ENCODE measurements around the gene SETD2. TPM values are rescaled to one million over a fixed set of nuclear protein-coding genes. Genes with fewer than 3 reads are reported as not detected.
"Not testable (repeated sequence)": the region's sequence is repeated elsewhere in the genome, so short reads cannot be mapped to it uniquely, and the experiment has no call there.

SETD2 gene
- total and polyA plus RNA-seq, 2 experiments from 2014 or later = 16.7 to 45.2 TPM

GRCh38 chr3:47026432-47026831 is 137.5 kb downstream of the SETD2 start:
- not testable (repeated sequence) for H3K27me3 ChIP-seq (ENCODE audit: insufficient read depth); H2AFZ ChIP-seq; H3K4me2 ChIP-seq; H3K9me2 ChIP-seq (ENCODE audit: insufficient read depth); H3K36me3 ChIP-seq (ENCODE audit: insufficient read depth); H3K4me1 Mint-ChIP-seq; H3K9me3 Mint-ChIP-seq; ATAC-seq; H3K36me3 Mint-ChIP-seq (ENCODE audit: low read depth); H3K4me1 ChIP-seq (ENCODE audit: insufficient read depth); DNase-seq (ENCODE audit: low spot score); H3K27ac ChIP-seq (ENCODE audit: low read depth); H3K4me3 Mint-ChIP-seq; H3K4me3 ChIP-seq; H3K27ac Mint-ChIP-seq; H3F3A ChIP-seq (replicated peaks; ENCODE audit: low read depth); H3K27me3 Mint-ChIP-seq (ENCODE audit: insufficient read depth, low read depth, poor library complexity)
- H4K20me1 ChIP-seq (replicated peaks; ENCODE audit: insufficient read depth) = peaks cover 17% of the 10 kb centered on the region; the same call in 1 of the 2 replicates
- H3K79me2 ChIP-seq (replicated peaks; ENCODE audit: insufficient read depth) = peaks cover 24% of the 10 kb centered on the region; the same call in 1 of the 2 replicates

DNA sequence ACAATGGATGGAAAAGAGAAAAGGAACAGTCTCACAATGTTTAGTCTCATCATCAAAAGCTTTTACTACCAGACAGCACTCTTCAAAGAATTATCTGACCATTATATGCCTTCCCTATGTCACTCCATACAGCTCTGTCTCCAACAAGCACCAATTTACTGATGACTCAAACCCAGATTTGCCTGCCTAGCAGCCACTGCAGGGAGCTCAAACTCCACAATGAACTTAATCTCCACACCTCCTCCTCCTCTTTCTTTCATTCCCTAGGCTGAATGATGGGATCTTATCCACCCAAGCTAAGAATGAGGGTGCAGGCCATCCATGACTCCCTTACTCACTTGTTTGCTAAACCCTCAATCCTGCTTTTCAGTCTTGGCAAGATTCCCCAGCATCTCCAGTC is 139.0 kb downstream of the SETD2 start:
- Histone ChIP-seq H3K9me2 (ENCODE audit: insufficient read depth) (no peaks in the 10 kb centered on the region), H2AFZ (no peak overlapping the region), H3K4me3 (no peak overlapping the region), H3K4me1 (ENCODE audit: insufficient read depth) (peaks cover 4% of the 10 kb centered on the region; the same call in 1 of the 2 replicates), H4K20me1 (replicated peaks; ENCODE audit: insufficient read depth) (peaks cover 17% of the 10 kb centered on the region; the same call in 1 of the 2 replicates), H3K27ac (ENCODE audit: low read depth) (peak overlapping the region; percentile 4; the same call in 1 of the 2 replicates), H3K27me3 (ENCODE audit: insufficient read depth) (no peaks in the 10 kb centered on the region), H3F3A (replicated peaks; ENCODE audit: low read depth) (no peaks in the 10 kb centered on the region), H3K4me2 (no peak overlapping the region), H3K36me3 (ENCODE audit: insufficient read depth) (no peaks in the 10 kb centered on the region), H3K79me2 (replicated peaks; ENCODE audit: insufficient read depth) (peaks cover 26% of the 10 kb centered on the region; the same call in 1 of the 2 replicates)
- Mint-ChIP-seq H3K27me3 (ENCODE audit: insufficient read depth, low read depth, poor library complexity) (no peaks in the 10 kb centered on the region), H3K4me3 (no peak overlapping the region), H3K9me3 (no peaks in the 10 kb centered on the region), H3K4me1 (peaks cover 7% of the 10 kb centered on the region; the same call in 2 of the 3 replicates), H3K27ac (no peak overlapping the region), H3K36me3 (ENCODE audit: low read depth) (peaks cover 8% of the 10 kb centered on the region; the same call in 2 of the 3 replicates)
- DNase-seq (ENCODE audit: low spot score) (no peak), ATAC-seq (peak; percentile 85)
- TF ChIP-seq CREB1 (CRISPR knock-in tag; IDR thresholded peaks at IDR 0.05; ENCODE audit: low read depth) (no peak), STAT1 (IDR thresholded peaks at IDR 0.05; ENCODE audit: unreplicated experiment) (no peak)
- TF ChIP-seq, protein P1, sequence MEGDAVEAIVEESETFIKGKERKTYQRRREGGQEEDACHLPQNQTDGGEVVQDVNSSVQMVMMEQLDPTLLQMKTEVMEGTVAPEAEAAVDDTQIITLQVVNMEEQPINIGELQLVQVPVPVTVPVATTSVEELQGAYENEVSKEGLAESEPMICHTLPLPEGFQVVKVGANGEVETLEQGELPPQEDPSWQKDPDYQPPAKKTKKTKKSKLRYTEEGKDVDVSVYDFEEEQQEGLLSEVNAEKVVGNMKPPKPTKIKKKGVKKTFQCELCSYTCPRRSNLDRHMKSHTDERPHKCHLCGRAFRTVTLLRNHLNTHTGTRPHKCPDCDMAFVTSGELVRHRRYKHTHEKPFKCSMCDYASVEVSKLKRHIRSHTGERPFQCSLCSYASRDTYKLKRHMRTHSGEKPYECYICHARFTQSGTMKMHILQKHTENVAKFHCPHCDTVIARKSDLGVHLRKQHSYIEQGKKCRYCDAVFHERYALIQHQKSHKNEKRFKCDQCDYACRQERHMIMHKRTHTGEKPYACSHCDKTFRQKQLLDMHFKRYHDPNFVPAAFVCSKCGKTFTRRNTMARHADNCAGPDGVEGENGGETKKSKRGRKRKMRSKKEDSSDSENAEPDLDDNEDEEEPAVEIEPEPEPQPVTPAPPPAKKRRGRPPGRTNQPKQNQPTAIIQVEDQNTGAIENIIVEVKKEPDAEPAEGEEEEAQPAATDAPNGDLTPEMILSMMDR (conservative IDR thresholded peaks at IDR 0.05; ENCODE audit: low read depth in 2 of 2) = peak in 1 of 2 experiments; percentile 24; a peak in 2 of 4 replicates

DNA sequence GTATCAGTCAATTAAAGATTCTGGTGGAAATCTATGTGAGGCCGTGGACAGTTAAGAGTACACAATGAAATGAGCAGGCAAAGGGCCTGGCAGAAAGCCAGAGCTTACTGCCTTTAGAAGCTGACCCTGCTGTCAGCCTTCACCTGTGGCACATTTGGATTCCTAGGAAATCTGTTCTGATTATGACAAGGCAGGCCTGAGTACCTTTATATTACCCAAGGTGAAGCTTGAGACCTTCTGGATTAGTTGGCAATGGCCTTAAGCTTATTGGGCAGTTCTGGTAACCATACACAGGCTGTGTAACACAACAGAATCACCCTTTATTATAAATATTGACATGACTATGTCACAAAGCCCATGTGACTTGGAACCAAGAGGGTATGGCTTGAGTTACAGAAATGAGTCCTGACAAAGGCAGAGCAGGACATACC is 141.3 kb downstream of the SETD2 start:
- Histone ChIP-seq H2AFZ (no peak overlapping the region), H3K27ac (ENCODE audit: low read depth) (no peak overlapping the region), H3K36me3 (ENCODE audit: insufficient read depth) (no peaks in the 10 kb centered on the region), H3K4me1 (ENCODE audit: insufficient read depth) (peaks cover 4% of the 10 kb centered on the region; the same call in 1 of the 2 replicates), H3K4me2 (no peak overlapping the region), H3K4me3 (no peak overlapping the region), H3K27me3 (ENCODE audit: insufficient read depth) (no peaks in the 10 kb centered on the region), H3F3A (replicated peaks; ENCODE audit: low read depth) (no peaks in the 10 kb centered on the region), H3K9me2 (ENCODE audit: insufficient read depth) (no peaks in the 10 kb centered on the region), H4K20me1 (replicated peaks; ENCODE audit: insufficient read depth) (peaks cover 22% of the 10 kb centered on the region; the same call in 1 of the 2 replicates), H3K79me2 (replicated peaks; ENCODE audit: insufficient read depth) (peaks cover 26% of the 10 kb centered on the region; the same call in 1 of the 2 replicates)
- H3K36me3 Mint-ChIP-seq (ENCODE audit: low read depth) = peaks cover 10% of the 10 kb centered on the region
- DNase-seq (ENCODE audit: low spot score) = no peak
- no peaks in the 10 kb centered on the region for H3K9me3 Mint-ChIP-seq
- no peaks in the 10 kb centered on the region for H3K27me3 Mint-ChIP-seq (ENCODE audit: insufficient read depth, low read depth, poor library complexity)
- no peak for ATAC-seq
- TF ChIP-seq ETS1 (IDR thresholded peaks at IDR 0.05) (no peak), POLR2AphosphoS5 (IDR thresholded peaks at IDR 0.05; ENCODE audit: low read depth) (no peak), EZH2phosphoT487 (IDR thresholded peaks at IDR 0.05; ENCODE audit: unreplicated experiment) (no peak), STAT1 (IDR thresholded peaks at IDR 0.05; ENCODE audit: unreplicated experiment) (no peak), REST (IDR thresholded peaks at IDR 0.05; ENCODE audit: unreplicated experiment) (no peak)
- TF ChIP-seq, protein P1 (conservative IDR thresholded peaks at IDR 0.05; ENCODE audit: low read depth in 2 of 2) = no peak
- no peak overlapping the region for H3K4me3 Mint-ChIP-seq
- peaks cover 7% of the 10 kb centered on the region; the same call in 2 of the 3 replicates for H3K4me1 Mint-ChIP-seq
- no peak overlapping the region for H3K27ac Mint-ChIP-seq

Data from GM23338 (cell line).